Immature natural killer cell (primary cell): ENCODE results near the gene DOLK. TPM values are rescaled to one million over a fixed set of nuclear protein-coding genes. Genes with fewer than 3 reads are reported as not detected.
"Not testable (repeated sequence)": the region's sequence is repeated elsewhere in the genome, so short reads cannot be mapped to it uniquely, and the experiment has no call there.

Experiments used
- DNase-seq, 3 donors: peaks; one replicate each; pipeline ENCODE4 v3.0.0; 2022; ENCODE audit warnings: mixed read lengths in 1 of 3
- H3K27ac Mint-ChIP-seq, 6 donors: one replicate each; pipeline ENCODE4 v1.8.0; 2020; ENCODE audit warnings: mixed read lengths in 6 of 6, mild to moderate bottlenecking in 5 of 6, inconsistent platforms in 4 of 6, moderate library complexity in 3 of 6
- H3K27me3 Mint-ChIP-seq, 3 donors: one replicate each; pipeline ENCODE4 v1.8.0; 2020 to 2021; ENCODE audit warnings: low read depth in 3 of 3, mild to moderate bottlenecking in 3 of 3, mixed read lengths in 3 of 3, moderate library complexity in 3 of 3, inconsistent platforms in 1 of 3
- H3K36me3 Mint-ChIP-seq, 3 donors: one replicate each; pipeline ENCODE4 v1.8.0; 2020; ENCODE audit warnings: mixed read lengths in 3 of 3, inconsistent platforms in 2 of 3, mild to moderate bottlenecking in 2 of 3
- H3K4me1 Mint-ChIP-seq, 2 donors: one replicate each; pipeline ENCODE4 v1.8.0; 2020; ENCODE audit warnings: inconsistent platforms in 2 of 2, mild to moderate bottlenecking in 2 of 2, mixed read lengths in 2 of 2, moderate library complexity in 1 of 2
- H3K4me3 Mint-ChIP-seq, 5 donors: one replicate each; pipeline ENCODE4 v1.8.0; 2020; ENCODE audit warnings: mild to moderate bottlenecking in 5 of 5, mixed read lengths in 5 of 5, inconsistent platforms in 3 of 5, moderate library complexity in 3 of 5
- H3K9me3 Mint-ChIP-seq, 6 donors: one replicate each; pipeline ENCODE4 v1.8.0; 2020; ENCODE audit warnings: mild to moderate bottlenecking in 6 of 6, mixed read lengths in 6 of 6, inconsistent platforms in 4 of 6, moderate library complexity in 3 of 6
- polyA plus RNA-seq, 3 donors: library from polyadenylated mRNA; unstranded; fragments of 300-500 nt; fragmentation: Illumina TruSeq; gene quantifications; one replicate each; pipeline ENCODE4 v1.2.3, GENCODE V29; 2021

DOLK gene
- polyA plus RNA-seq = 10 to 100 TPM in 1 of 3 donors, 1 to 10 TPM in 2; 9.5 to 18.0 (median 10.0) TPM

DNA sequence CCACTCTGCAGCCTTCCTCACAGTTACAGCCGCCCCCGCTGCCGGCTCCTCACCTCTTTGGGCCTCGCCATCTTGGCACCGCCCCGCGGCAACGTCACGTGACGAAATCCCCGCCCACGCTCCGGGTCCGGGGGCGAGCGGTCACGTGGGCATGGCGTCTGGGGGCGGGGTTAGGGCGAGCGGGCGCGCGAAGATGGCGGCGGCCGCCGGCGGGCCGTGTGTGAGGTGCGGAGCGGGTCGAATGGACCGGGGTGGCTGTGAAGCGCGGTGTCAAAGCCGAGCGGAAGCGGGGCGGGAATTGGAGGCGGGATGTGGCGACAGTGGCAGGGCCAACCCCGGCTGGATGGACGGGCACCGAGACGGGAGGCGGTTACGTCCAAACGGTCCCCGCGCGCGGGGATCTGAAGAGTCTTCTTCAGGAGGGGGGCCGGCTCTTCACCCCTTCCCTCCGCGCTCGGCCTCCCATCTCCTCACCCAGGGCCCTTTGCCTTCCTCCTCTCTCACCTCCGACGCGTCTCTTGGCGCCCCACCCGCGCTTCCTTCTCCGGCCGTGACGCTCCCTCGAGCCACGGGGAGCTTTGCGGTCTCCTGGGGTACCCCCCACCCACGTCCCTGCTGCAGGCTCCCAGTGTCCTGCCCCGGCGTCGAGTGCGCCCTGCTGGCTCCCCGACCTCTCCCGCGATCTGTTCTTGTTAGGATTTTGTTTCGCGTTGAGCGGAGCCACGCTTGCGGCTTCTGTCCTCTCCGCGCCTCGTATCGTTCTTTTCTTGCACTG is at the start of gene DOLK, which contains the start of gene NUP188:
Gene DOLK (minus strand): TSS at position 77 of the 775 bp plus-strand sequence. CDS start 300 bp downstream, outside the sequence.
Gene NUP188 (plus strand): TSS at position 173 of the 775 bp plus-strand sequence. CDS start 21 bp downstream, at position 194.
- peak; percentile 97 to 98 (median 98) for DNase-seq
- H3K27ac Mint-ChIP-seq = peak within 1 kb of the TSS; percentile 95 to 98 (median 97)
- peaks cover 28 to 34% of the 10 kb centered on the region in 2 donors for H3K4me1 Mint-ChIP-seq
- peaks cover 0 to 8% (median 5%) of the 10 kb centered on the region in 3 donors for H3K36me3 Mint-ChIP-seq
- peak within 1 kb of the TSS; percentile 97 to 99 (median 99) for H3K4me3 Mint-ChIP-seq
- no peaks in the 10 kb centered on the region for H3K9me3 Mint-ChIP-seq
- peaks cover 7 to 14% (median 8%) of the 10 kb centered on the region in 3 donors for H3K27me3 Mint-ChIP-seq

DNA sequence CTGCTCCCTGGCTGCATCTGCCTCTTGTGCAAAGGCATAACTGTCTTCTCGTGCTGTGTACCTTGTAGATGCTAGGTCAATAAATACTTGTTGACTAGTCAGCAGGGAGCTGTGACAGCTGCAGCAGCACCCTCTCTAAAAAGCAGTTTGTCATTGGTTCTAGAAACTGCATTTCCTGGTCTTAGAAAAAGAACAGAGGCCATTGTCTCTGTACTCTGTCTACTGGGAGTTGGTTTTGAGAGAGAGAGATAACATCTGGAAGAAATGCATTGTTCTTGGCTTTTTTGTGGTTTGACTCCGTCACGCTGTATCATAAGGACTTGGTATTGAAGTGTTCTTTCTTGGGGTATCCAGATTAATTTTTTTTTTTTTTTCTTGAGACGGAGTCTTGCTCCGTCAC is 48.4 kb upstream of the DOLK start:
- no peaks in the 10 kb centered on the region for H3K4me1 Mint-ChIP-seq
- peaks cover 29 to 53% (median 29%) of the 10 kb centered on the region in 3 donors for H3K36me3 Mint-ChIP-seq
- peaks cover 0 to 1% (median 0%) of the 10 kb centered on the region in 3 donors for H3K27me3 Mint-ChIP-seq
- peak overlapping the region in 1 of 6 donors; percentile 26 for H3K27ac Mint-ChIP-seq
- DNase-seq = no peak
- no peaks in the 10 kb centered on the region for H3K9me3 Mint-ChIP-seq
- H3K4me3 Mint-ChIP-seq = no peak overlapping the region

DNA sequence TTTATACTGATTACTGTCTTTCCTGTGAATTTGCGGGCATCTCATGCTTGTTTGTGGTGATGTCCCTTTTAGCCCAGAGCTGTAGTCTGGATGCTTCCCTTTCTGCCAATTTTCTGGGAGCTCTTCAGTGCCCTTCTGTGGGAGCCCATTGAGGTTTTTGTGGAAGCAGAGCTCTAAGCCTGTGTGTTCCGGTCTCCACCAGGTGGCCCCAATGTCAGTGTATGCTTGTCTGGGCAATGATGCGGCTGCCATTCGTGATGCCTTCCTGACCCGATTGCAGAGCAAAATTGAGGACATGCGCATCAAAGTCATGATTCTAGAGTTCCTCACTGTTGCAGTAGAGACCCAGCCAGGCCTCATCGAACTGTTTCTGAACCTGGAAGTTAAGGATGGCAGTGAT is 45.6 kb upstream of the DOLK start:
- no peak for DNase-seq
- H3K27ac Mint-ChIP-seq = no peak overlapping the region
- H3K27me3 Mint-ChIP-seq = peaks cover 0 to 1% (median 0%) of the 10 kb centered on the region in 3 donors
- H3K4me3 Mint-ChIP-seq = no peak overlapping the region
- H3K36me3 Mint-ChIP-seq = peaks cover 33 to 55% (median 38%) of the 10 kb centered on the region in 3 donors
- no peaks in the 10 kb centered on the region for H3K9me3 Mint-ChIP-seq
- no peaks in the 10 kb centered on the region for H3K4me1 Mint-ChIP-seq

GRCh38 chr9:128987805-128988204 is 40.4 kb upstream of the DOLK start:
- H3K4me3 Mint-ChIP-seq = no peak overlapping the region
- H3K27ac Mint-ChIP-seq = no peak overlapping the region
- no peak for DNase-seq
- H3K36me3 Mint-ChIP-seq = peaks cover 22 to 58% (median 52%) of the 10 kb centered on the region in 3 donors
- no peaks in the 10 kb centered on the region for H3K27me3 Mint-ChIP-seq
- no peaks in the 10 kb centered on the region for H3K4me1 Mint-ChIP-seq
- H3K9me3 Mint-ChIP-seq = no peaks in the 10 kb centered on the region

DNA sequence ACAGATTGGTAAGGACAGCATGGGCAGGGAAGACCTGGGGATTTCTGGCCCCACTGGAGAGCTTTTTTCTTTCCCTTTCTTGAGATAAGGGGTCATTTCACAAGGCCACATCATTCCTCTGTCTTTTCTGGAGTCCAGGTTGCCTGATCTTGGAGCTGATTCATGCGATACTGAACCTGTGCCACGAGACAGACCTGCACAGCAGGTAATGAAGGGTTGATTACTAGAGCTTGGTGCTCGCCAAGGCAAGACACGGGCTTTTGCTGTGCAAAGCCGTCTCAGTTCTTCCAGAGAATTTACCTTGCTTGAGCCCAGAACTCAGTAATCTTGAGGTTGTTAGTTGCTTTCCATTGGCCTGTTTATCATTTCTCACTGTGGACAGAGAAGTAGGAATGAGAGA is 39.3 kb upstream of the DOLK start:
- Mint-ChIP-seq H3K27ac (no peak overlapping the region), H3K4me1 (no peaks in the 10 kb centered on the region), H3K27me3 (no peaks in the 10 kb centered on the region), H3K36me3 (peaks cover 27 to 55% (median 52%) of the 10 kb centered on the region in 3 donors), H3K4me3 (no peak overlapping the region), H3K9me3 (no peaks in the 10 kb centered on the region)
- DNase-seq = no peak

- peaks cover 33 to 70% (median 63%) of the 10 kb centered on the region in 3 donors for H3K36me3 Mint-ChIP-seq
- no peak overlapping the region for H3K4me3 Mint-ChIP-seq
These were observed 36.1 kb upstream of the DOLK start for GRCh38 chr9:128983536-128983935.

GRCh38 chr9:128979111-128979510 is 31.7 kb upstream of the DOLK start:
- no peaks in the 10 kb centered on the region for H3K27me3 Mint-ChIP-seq
- no peaks in the 10 kb centered on the region for H3K9me3 Mint-ChIP-seq
- no peak overlapping the region for H3K27ac Mint-ChIP-seq
- H3K4me3 Mint-ChIP-seq = no peak overlapping the region
- peaks cover 33 to 50% (median 35%) of the 10 kb centered on the region in 3 donors for H3K36me3 Mint-ChIP-seq
- no peaks in the 10 kb centered on the region for H3K4me1 Mint-ChIP-seq
- DNase-seq = no peak

More at GRCh38 chr9:128983536-128983935, 36.1 kb upstream of the DOLK start:
- H3K27me3 Mint-ChIP-seq = no peaks in the 10 kb centered on the region
- H3K27ac Mint-ChIP-seq = no peak overlapping the region
- no peak for DNase-seq
- H3K4me1 Mint-ChIP-seq = no peaks in the 10 kb centered on the region
- H3K9me3 Mint-ChIP-seq = no peaks in the 10 kb centered on the region

DNA sequence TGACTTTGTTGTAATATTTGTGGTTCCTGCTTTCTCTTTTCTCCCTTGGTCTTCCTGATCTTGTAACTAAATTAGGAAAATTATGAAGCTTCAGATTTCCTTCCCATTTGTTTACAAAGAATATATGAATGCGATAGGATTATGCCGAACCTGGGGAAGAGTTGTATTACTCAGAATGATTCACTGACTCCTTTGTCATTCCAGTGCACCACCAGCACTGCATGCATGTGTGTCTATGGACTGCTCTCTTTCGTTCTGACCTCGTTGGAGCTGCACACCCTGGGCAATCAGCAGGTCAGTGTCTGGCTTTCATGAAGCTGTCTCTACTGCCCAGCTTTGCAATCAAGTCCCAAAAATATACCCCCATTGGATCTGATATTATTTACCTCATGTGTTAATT is 25.6 kb upstream of the DOLK start:
- H3K9me3 Mint-ChIP-seq = no peaks in the 10 kb centered on the region
- peak overlapping the region in 1 of 6 donors; percentile 52 for H3K27ac Mint-ChIP-seq
- DNase-seq = no peak
- H3K4me1 Mint-ChIP-seq = no peaks in the 10 kb centered on the region
- no peaks in the 10 kb centered on the region for H3K27me3 Mint-ChIP-seq
- no peak overlapping the region for H3K4me3 Mint-ChIP-seq
- H3K36me3 Mint-ChIP-seq = peaks cover 33 to 57% (median 42%) of the 10 kb centered on the region in 3 donors

DNA sequence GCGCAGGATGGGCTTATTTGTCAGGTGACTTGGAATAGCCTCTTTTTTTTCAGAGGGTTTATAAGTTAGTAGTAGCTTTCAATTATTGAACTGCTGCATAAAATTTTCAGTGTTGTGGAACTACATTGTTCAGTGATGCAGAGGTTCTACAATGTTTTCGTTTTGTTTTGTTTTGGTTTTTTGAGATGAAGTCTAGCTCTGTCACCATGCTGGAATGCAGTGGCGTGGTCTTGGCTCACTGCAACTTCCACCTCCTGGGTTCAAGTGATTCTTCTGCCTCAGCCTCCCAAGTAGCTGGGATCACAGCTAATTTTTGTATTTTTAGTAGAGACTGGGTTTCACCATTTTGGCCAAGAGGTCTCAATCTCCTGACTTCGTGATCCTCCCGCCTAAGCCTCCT is 22.1 kb upstream of the DOLK start:
- Mint-ChIP-seq H3K9me3 (no peaks in the 10 kb centered on the region), H3K4me1 (no peaks in the 10 kb centered on the region), H3K27ac (no peak overlapping the region), H3K4me3 (no peak overlapping the region), H3K27me3 (no peaks in the 10 kb centered on the region), H3K36me3 (peaks cover 26 to 50% (median 36%) of the 10 kb centered on the region in 3 donors)
- no peak for DNase-seq

GRCh38 chr9:128961403-128961802 is 14.0 kb upstream of the DOLK start:
- not testable (repeated sequence) for H3K4me3 Mint-ChIP-seq, H3K9me3 Mint-ChIP-seq, H3K4me1 Mint-ChIP-seq, DNase-seq, H3K27ac Mint-ChIP-seq, H3K27me3 Mint-ChIP-seq
- peaks cover 16 to 33% (median 16%) of the 10 kb centered on the region in 3 donors for H3K36me3 Mint-ChIP-seq

DNA sequence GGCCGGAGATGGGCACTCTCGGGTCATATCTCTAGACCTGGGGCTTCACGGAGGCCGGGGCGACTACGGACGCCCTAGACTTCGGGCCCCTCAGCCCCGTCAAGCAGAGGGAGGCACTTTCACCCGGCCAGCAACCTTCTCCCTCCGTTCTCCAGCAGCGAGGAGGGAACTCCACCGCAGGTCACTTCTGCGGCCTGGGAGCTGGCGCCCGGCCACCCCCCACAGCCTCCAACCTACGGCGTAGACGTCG is 201 bp downstream of the DOLK start:
- peak overlapping the region; percentile 97 to 99 (median 99) for H3K4me3 Mint-ChIP-seq
- peak overlapping the region; percentile 95 to 98 (median 97) for H3K27ac Mint-ChIP-seq
- DNase-seq = no peak
- H3K27me3 Mint-ChIP-seq = peaks cover 7 to 14% (median 8%) of the 10 kb centered on the region in 3 donors
- no peaks in the 10 kb centered on the region for H3K9me3 Mint-ChIP-seq
- H3K36me3 Mint-ChIP-seq = peaks cover 0 to 6% (median 4%) of the 10 kb centered on the region in 3 donors
- H3K4me1 Mint-ChIP-seq = peaks cover 28 to 33% of the 10 kb centered on the region in 2 donors

GRCh38 chr9:128946571-128947276 is 679 bp downstream of the DOLK start:
- H3K27me3 Mint-ChIP-seq = peaks cover 7 to 14% (median 8%) of the 10 kb centered on the region in 3 donors
- H3K4me1 Mint-ChIP-seq = peaks cover 28 to 33% of the 10 kb centered on the region in 2 donors
- peaks cover 0 to 6% (median 4%) of the 10 kb centered on the region in 3 donors for H3K36me3 Mint-ChIP-seq
- no peaks in the 10 kb centered on the region for H3K9me3 Mint-ChIP-seq
- peak overlapping the region; percentile 95 to 98 (median 97) for H3K27ac Mint-ChIP-seq
- peak overlapping the region; percentile 97 to 99 (median 99) for H3K4me3 Mint-ChIP-seq
- DNase-seq = no peak

DNA sequence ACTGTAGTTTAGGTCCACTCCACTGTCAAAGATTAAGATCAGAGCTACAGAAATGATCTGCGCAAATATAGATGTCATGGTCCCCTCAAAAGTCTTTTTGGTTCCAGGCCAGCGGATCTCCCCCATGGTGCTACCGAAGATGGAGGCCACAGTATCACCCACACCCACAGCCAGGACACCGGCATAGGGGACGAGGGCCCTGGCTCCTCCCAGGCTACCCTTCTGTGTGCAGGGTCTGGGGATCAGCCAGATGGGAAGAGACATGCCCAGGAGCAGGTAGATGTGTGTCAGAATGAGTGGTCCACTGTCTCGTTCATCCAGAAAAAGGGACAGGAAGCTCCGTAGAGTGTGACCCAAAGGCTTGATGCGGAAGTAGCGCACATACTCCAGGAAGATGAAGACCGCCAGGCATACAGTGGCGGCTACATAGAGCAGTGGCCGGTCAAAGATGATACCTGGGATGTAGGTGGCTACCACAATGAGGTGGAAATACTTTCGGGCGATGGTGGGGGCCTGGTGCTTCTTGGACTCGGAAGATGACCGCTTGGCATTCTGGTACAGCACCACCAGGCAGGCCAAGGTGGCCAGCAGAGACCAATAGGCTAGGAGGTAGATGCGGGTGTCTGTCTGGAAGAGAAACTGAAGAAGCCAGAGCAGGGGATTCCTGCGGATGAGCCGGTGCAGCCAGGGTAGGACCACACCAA is 1.5 kb downstream of the DOLK start:
- Mint-ChIP-seq H3K9me3 (no peaks in the 10 kb centered on the region), H3K4me3 (peak overlapping the region; percentile 97 to 99 (median 99)), H3K4me1 (peaks cover 28 to 33% of the 10 kb centered on the region in 2 donors), H3K27ac (peak overlapping the region; percentile 95 to 98 (median 97)), H3K36me3 (peaks cover 0 to 6% (median 0%) of the 10 kb centered on the region in 3 donors), H3K27me3 (peaks cover 7 to 14% (median 8%) of the 10 kb centered on the region in 3 donors)
- no peak for DNase-seq
